WTC11 (cell line): ENCODE data around the gene RCBTB2. TPM values are rescaled to one million over a fixed set of nuclear protein-coding genes. Genes with fewer than 3 reads are reported as not detected.

ENCODE experiments used
- ATAC-seq: fragments of 200-7000 bp; cut with Tn5 transposase; 2 replicates; pipeline ENCODE4 v1.10.0; 2021; ENCODE audit warnings: mild to moderate bottlenecking, moderate library complexity
- CTCF ChIA-PET: fragments of 300-600 bp; sonication (Branson Sonifier 250); formaldehyde crosslinking; loops from one replicate; lab custom pipeline; 2021; ENCODE audit warnings: antibody characterized with exemption; lab: Charles Lee
- POLR2A ChIA-PET: fragments of 350-600 bp; sonication (Branson Sonifier 250); formaldehyde crosslinking; loops from one replicate; lab custom pipeline; 2021; ENCODE audit warnings: antibody characterized with exemption; lab: Charles Lee
- DNase-seq: peaks from one replicate; pipeline ENCODE4 v3.0.0; 2021; ENCODE audit warnings: low spot score
- H3K27ac Mint-ChIP-seq: 2 replicates; pipeline ENCODE4 v1.8.0; 2021; ENCODE audit warnings: mixed read lengths
- H3K27me3 Mint-ChIP-seq: 2 replicates; pipeline ENCODE4 v1.8.0; 2021; ENCODE audit warnings: low read depth, mild to moderate bottlenecking, moderate library complexity, mixed read lengths
- H3K36me3 Mint-ChIP-seq: 2 replicates; pipeline ENCODE4 v1.8.0; 2021; ENCODE audit warnings: mixed read lengths
- H3K4me1 Mint-ChIP-seq: 2 replicates; pipeline ENCODE4 v1.8.0; 2022; ENCODE audit warnings: mixed read lengths
- H3K4me3 Mint-ChIP-seq: 2 replicates; pipeline ENCODE4 v1.8.0; 2021; ENCODE audit warnings: mild to moderate bottlenecking, moderate library complexity, mixed read lengths
- H3K9me3 Mint-ChIP-seq: 2 replicates; pipeline ENCODE4 v1.8.0; 2021; ENCODE audit warnings: mixed read lengths
- EMX1 ChIP-seq: fragments of 250-450 bp; sonication (Bioruptor Pico); IDR thresholded peaks from 2 replicates; pipeline ENCODE4 v1.8.0; 2021; ENCODE audit warnings: mild to moderate bottlenecking
- GABPB1 ChIP-seq: sonication (generic); formaldehyde crosslinking; IDR thresholded peaks from 2 replicates; pipeline ENCODE4 v1.8.1; 2023; ENCODE audit warnings: mild to moderate bottlenecking, missing genetic modification reagents
- GTF2I ChIP-seq: fragments of 250-450 bp; sonication (Bioruptor Pico); conservative IDR thresholded peaks from 2 replicates; pipeline ENCODE4 v1.4.0; 2021; ENCODE audit warnings: mild to moderate bottlenecking
- NFE2L1 ChIP-seq: sonication (generic); formaldehyde crosslinking; IDR thresholded peaks from 2 replicates; pipeline ENCODE4 v1.8.1; 2023; ENCODE audit warnings: missing genetic modification reagents
- NR3C1 ChIP-seq: sonication (generic); formaldehyde crosslinking; conservative IDR thresholded peaks from 2 replicates; pipeline ENCODE4 v1.8.1; 2023; ENCODE audit warnings: low read depth, mild to moderate bottlenecking, missing genetic modification reagents
- PRRX2 ChIP-seq: fragments of 250-450 bp; sonication (Bioruptor Pico); IDR thresholded peaks from 2 replicates; pipeline ENCODE4 v1.8.0; 2021; ENCODE audit warnings: mild to moderate bottlenecking
- SMAD3 ChIP-seq: sonication (generic); formaldehyde crosslinking; IDR thresholded peaks from 2 replicates; pipeline ENCODE4 v1.8.0; 2022; ENCODE audit warnings: missing genetic modification reagents, mild to moderate bottlenecking, borderline replicate concordance
- TEAD1 ChIP-seq: sonication (generic); formaldehyde crosslinking; IDR thresholded peaks from 2 replicates; pipeline ENCODE4 v1.8.0; 2022; ENCODE audit warnings: mild to moderate bottlenecking, missing genetic modification reagents
- TP53 ChIP-seq: sonication (generic); formaldehyde crosslinking; IDR thresholded peaks from 2 replicates; pipeline ENCODE4 v1.8.1; 2023; ENCODE audit warnings: mild to moderate bottlenecking, missing genetic modification reagents
- ZNF121 ChIP-seq: sonication (generic); formaldehyde crosslinking; IDR thresholded peaks from 2 replicates; pipeline ENCODE4 v1.8.0; 2023; ENCODE audit warnings: missing genetic modification reagents
- ZNF138 ChIP-seq: sonication (generic); formaldehyde crosslinking; conservative IDR thresholded peaks from 2 replicates; pipeline ENCODE4 v1.8.1; 2022; ENCODE audit warnings: mild to moderate bottlenecking, moderate library complexity, missing genetic modification reagents
- ZNF425 ChIP-seq: fragments of 250-450 bp; sonication (Bioruptor Pico); conservative IDR thresholded peaks from 2 replicates; pipeline ENCODE4 v1.9.0; 2021; ENCODE audit warnings: mild to moderate bottlenecking
- ZNF532 ChIP-seq: fragments of 250-450 bp; sonication (Bioruptor Pico); IDR thresholded peaks from 2 replicates; pipeline ENCODE4 v1.9.0; 2021; ENCODE audit warnings: mild to moderate bottlenecking, borderline replicate concordance
- total RNA-seq: library from RNA; stranded (reverse); gene quantifications from 3 replicates; pipeline ENCODE4 v1.2.3, GENCODE V29; 2021
- TF ChIP-seq, protein P1 (sequence below): sonication (generic); formaldehyde crosslinking; IDR thresholded peaks from 2 replicates; pipeline ENCODE4 v1.8.0; 2022; ENCODE audit warnings: mild to moderate bottlenecking, missing genetic modification reagents
- TF ChIP-seq, protein P2 (sequence below): sonication (generic); formaldehyde crosslinking; IDR thresholded peaks from 2 replicates; pipeline ENCODE4 v1.8.1; 2022; ENCODE audit warnings: mild to moderate bottlenecking, missing genetic modification reagents, moderate library complexity, borderline replicate concordance

Gene RCBTB2
- total RNA-seq, 1 experiment from 2014 or later, result 6.6 TPM

GRCh38 chr13:48515732-48516131, 17.1 kb downstream of the RCBTB2 start:
- no peaks in the 10 kb centered on the region for H3K27me3 Mint-ChIP-seq
- ATAC-seq (no peak), DNase-seq (no peak)
- CTCF ChIA-PET, result interaction anchor here (1.3 kb wide), 1 partner anchor 10 kb away, joined by 3 read pairs; no protein-coding TSS in a partner anchor
- H3K36me3 Mint-ChIP-seq, result no peaks in the 10 kb centered on the region
- H3K27ac Mint-ChIP-seq, result no peak overlapping the region
- no peak overlapping the region for H3K4me3 Mint-ChIP-seq
- POLR2A ChIA-PET, result interaction anchor here (0.7 kb wide), 1 partner anchor 55 kb away, joined by 3 read pairs; no protein-coding TSS in a partner anchor
- peaks cover under 1% of the 10 kb centered on the region for H3K4me1 Mint-ChIP-seq
- no peak for TF ChIP-seq PRRX2 (CRISPR knock-in tag)
- no peak for TF ChIP-seq NFE2L1 (CRISPR knock-in tag)
- no peak for TF ChIP-seq SMAD3 (CRISPR knock-in tag)
- no peak for TF ChIP-seq GTF2I
- no peak for TF ChIP-seq TP53
- TF ChIP-seq ZNF138 (CRISPR knock-in tag), result no peak
- no peak for TF ChIP-seq NR3C1
- no peaks in the 10 kb centered on the region for H3K9me3 Mint-ChIP-seq

DNA sequence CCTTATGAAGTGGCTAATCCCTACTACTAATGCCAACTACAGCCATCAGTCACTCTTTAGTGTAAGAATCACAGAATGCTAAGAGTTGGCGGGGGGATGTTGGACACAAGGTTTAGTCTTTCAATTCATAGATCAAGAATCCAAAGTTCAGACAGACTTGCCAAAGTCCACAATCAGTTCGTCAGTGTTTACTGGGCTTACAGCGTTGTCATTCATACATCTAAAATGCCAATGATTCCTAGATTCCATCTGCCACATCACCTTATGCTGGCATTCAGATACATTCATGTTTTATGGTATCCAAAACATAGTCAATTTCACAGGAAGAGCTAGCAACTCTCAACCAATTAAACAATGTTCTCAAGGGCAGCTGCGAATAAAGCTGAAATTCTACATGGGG, 18.1 kb downstream of the RCBTB2 start:
- POLR2A ChIA-PET, result no interaction called here
- no peak for ATAC-seq
- no peak for DNase-seq

More for the DNA sequence above, 18.1 kb downstream of the RCBTB2 start:
- no peak overlapping the region for H3K27ac Mint-ChIP-seq
- CTCF ChIA-PET, result interaction anchor here (1.3 kb wide), 1 partner anchor 9 kb away, joined by 3 read pairs; no protein-coding TSS in a partner anchor
- TF ChIP-seq ZNF425 (no peak), ZNF121 (CRISPR knock-in tag) (no peak), GABPB1 (CRISPR knock-in tag) (no peak), TEAD1 (CRISPR knock-in tag) (no peak), ZNF532 (CRISPR knock-in tag) (no peak), EMX1 (CRISPR knock-in tag) (no peak), PRRX2 (CRISPR knock-in tag) (no peak)
- TF ChIP-seq, protein P1, sequence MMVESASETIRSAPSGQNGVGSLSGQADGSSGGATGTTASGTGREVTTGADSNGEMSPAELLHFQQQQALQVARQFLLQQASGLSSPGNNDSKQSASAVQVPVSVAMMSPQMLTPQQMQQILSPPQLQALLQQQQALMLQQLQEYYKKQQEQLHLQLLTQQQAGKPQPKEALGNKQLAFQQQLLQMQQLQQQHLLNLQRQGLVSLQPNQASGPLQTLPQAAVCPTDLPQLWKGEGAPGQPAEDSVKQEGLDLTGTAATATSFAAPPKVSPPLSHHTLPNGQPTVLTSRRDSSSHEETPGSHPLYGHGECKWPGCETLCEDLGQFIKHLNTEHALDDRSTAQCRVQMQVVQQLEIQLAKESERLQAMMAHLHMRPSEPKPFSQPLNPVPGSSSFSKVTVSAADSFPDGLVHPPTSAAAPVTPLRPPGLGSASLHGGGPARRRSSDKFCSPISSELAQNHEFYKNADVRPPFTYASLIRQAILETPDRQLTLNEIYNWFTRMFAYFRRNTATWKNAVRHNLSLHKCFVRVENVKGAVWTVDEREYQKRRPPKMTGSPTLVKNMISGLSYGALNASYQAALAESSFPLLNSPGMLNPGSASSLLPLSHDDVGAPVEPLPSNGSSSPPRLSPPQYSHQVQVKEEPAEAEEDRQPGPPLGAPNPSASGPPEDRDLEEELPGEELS, result no peak
- TF ChIP-seq, protein P2, sequence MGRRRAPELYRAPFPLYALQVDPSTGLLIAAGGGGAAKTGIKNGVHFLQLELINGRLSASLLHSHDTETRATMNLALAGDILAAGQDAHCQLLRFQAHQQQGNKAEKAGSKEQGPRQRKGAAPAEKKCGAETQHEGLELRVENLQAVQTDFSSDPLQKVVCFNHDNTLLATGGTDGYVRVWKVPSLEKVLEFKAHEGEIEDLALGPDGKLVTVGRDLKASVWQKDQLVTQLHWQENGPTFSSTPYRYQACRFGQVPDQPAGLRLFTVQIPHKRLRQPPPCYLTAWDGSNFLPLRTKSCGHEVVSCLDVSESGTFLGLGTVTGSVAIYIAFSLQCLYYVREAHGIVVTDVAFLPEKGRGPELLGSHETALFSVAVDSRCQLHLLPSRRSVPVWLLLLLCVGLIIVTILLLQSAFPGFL (CRISPR knock-in tag), result no peak
- H3K27me3 Mint-ChIP-seq, result no peaks in the 10 kb centered on the region
- no peaks in the 10 kb centered on the region for H3K36me3 Mint-ChIP-seq
- H3K9me3 Mint-ChIP-seq, result no peaks in the 10 kb centered on the region
- no peak overlapping the region for H3K4me3 Mint-ChIP-seq
- peaks cover 9% of the 10 kb centered on the region for H3K4me1 Mint-ChIP-seq
